Activated CD4-positive, alpha-beta memory T cell treated with anti-CD3 and anti-CD28 coated beads for 36 hours (primary cell): Measurements from ENCODE around the gene MVP. TPM values are rescaled to one million over a fixed set of nuclear protein-coding genes. Genes with fewer than 3 reads are reported as not detected.
A peak's percentile ranks its signal among the peaks of the same experiment; 100 is the strongest.
"Not testable (repeated sequence)": the region's sequence is repeated elsewhere in the genome, so short reads cannot be mapped to it uniquely, and the experiment has no call there.

ENCODE experiments used
- CTCF ChIA-PET: fragments of 350-600 bp; sonication (Branson Sonifier 250); formaldehyde crosslinking; loops from one replicate; lab custom pipeline; 2021; ENCODE audit warnings: antibody characterized with exemption, inconsistent platforms; lab: Charles Lee
- POLR2A ChIA-PET: fragments of 350-600 bp; sonication (Branson Sonifier 250); formaldehyde crosslinking; loops from one replicate; lab custom pipeline; 2021; ENCODE audit warnings: antibody characterized with exemption; lab: Charles Lee
- DNase-seq: peaks from one replicate; pipeline ENCODE4 v3.0.0-alpha.2; 2020
- H3K27ac Mint-ChIP-seq: one replicate; pipeline ENCODE4 v1.8.0; 2021; ENCODE audit warnings: mixed read lengths
- H3K27me3 Mint-ChIP-seq: one replicate; pipeline ENCODE4 v1.8.0; 2021; ENCODE audit warnings: mixed read lengths
- H3K36me3 Mint-ChIP-seq: one replicate; pipeline ENCODE4 v1.8.0; 2021; ENCODE audit warnings: mixed read lengths
- H3K4me1 Mint-ChIP-seq: one replicate; pipeline ENCODE4 v1.8.0; 2021; ENCODE audit warnings: low read depth, mixed read lengths
- H3K4me3 Mint-ChIP-seq: one replicate; pipeline ENCODE4 v1.8.0; 2021; ENCODE audit warnings: mild to moderate bottlenecking, mixed read lengths
- H3K9me3 Mint-ChIP-seq: one replicate; pipeline ENCODE4 v1.8.0; 2021; ENCODE audit warnings: mixed read lengths
- intact Hi-C: fragments of 100-400 bp; cut with micrococcal nuclease; formaldehyde crosslinking; loops from one replicate; pipeline ENCODE4 v1.15.1; 2023
- total RNA-seq, 2 experiments: library from RNA; stranded (reverse); gene quantifications; one replicate each; pipeline ENCODE4 v1.2.3, GENCODE V29; 2021

The MVP gene
- total RNA-seq, 2 experiments from 2014 or later: 149 to 156 TPM

- CTCF ChIA-PET: interaction anchor here (1.0 kb wide), 1 partner anchor 13 kb away, joined by 3 read pairs; the partner anchor contains the start of gene CDIPT
- Mint-ChIP-seq H3K4me3 (peak overlapping the region; percentile 57), H3K27ac (no peak overlapping the region), H3K4me1 (peaks cover 16% of the 10 kb centered on the region), H3K36me3 (no peaks in the 10 kb centered on the region), H3K9me3 (no peaks in the 10 kb centered on the region), H3K27me3 (peaks cover 19% of the 10 kb centered on the region)
- no peak for DNase-seq
- intact Hi-C loops: no loop called here
- POLR2A ChIA-PET: no interaction called here
Measured at GRCh38 chr16:29876217-29876593, 55.9 kb downstream of the MVP start.

- no peak overlapping the region for H3K27ac Mint-ChIP-seq
- intact Hi-C loops: no loop called here
- H3K36me3 Mint-ChIP-seq: no peaks in the 10 kb centered on the region
- H3K4me1 Mint-ChIP-seq: peaks cover 16% of the 10 kb centered on the region
- H3K27me3 Mint-ChIP-seq: peaks cover 19% of the 10 kb centered on the region
- peak; percentile 51 for DNase-seq
- POLR2A ChIA-PET: no interaction called here
- no peaks in the 10 kb centered on the region for H3K9me3 Mint-ChIP-seq
- H3K4me3 Mint-ChIP-seq: peak overlapping the region; percentile 57
- CTCF ChIA-PET: interaction anchor here (1.4 kb wide), 1 partner anchor 155 kb away, joined by 6 read pairs; no protein-coding TSS in a partner anchor
Measured at GRCh38 chr16:29876594-29877249, 56.5 kb downstream of the MVP start.

GRCh38 chr16:29877266-29877961 lies 57.2 kb downstream of the MVP start:
- POLR2A ChIA-PET: interaction anchor here (0.8 kb wide), 1 partner anchor 13 kb away, joined by 3 read pairs; no protein-coding TSS in a partner anchor
- peaks cover 19% of the 10 kb centered on the region for H3K27me3 Mint-ChIP-seq
- CTCF ChIA-PET: interaction anchor here (1.4 kb wide), 2 partner anchors 13 to 155 kb away, joined by 3 to 6 read pairs; no protein-coding TSS in a partner anchor
- DNase-seq: peak; percentile 82
- no peaks in the 10 kb centered on the region for H3K9me3 Mint-ChIP-seq
- H3K4me3 Mint-ChIP-seq: peak overlapping the region; percentile 57
- H3K4me1 Mint-ChIP-seq: peaks cover 16% of the 10 kb centered on the region
- H3K27ac Mint-ChIP-seq: no peak overlapping the region
- intact Hi-C loops: no loop called here
- no peaks in the 10 kb centered on the region for H3K36me3 Mint-ChIP-seq

- DNase-seq: no peak
- CTCF ChIA-PET: interaction anchor here (1.4 kb wide), 2 partner anchors 14 to 154 kb away, joined by 3 to 6 read pairs; no protein-coding TSS in a partner anchor
- POLR2A ChIA-PET: interaction anchor here (0.8 kb wide), 1 partner anchor 14 kb away, joined by 3 read pairs; no protein-coding TSS in a partner anchor
- H3K4me3 Mint-ChIP-seq: no peak overlapping the region
- H3K36me3 Mint-ChIP-seq: no peaks in the 10 kb centered on the region
- H3K27me3 Mint-ChIP-seq: peaks cover 19% of the 10 kb centered on the region
- H3K27ac Mint-ChIP-seq: no peak overlapping the region
- H3K4me1 Mint-ChIP-seq: peaks cover 16% of the 10 kb centered on the region
- H3K9me3 Mint-ChIP-seq: no peaks in the 10 kb centered on the region
- intact Hi-C loops: no loop called here
Measured at GRCh38 chr16:29878172-29878571, 57.9 kb downstream of the MVP start.

GRCh38 chr16:29881050-29881449 lies 60.8 kb downstream of the MVP start:
- H3K27me3 Mint-ChIP-seq: peaks cover 15% of the 10 kb centered on the region
- H3K36me3 Mint-ChIP-seq: no peaks in the 10 kb centered on the region
- POLR2A ChIA-PET: no interaction called here
- no peak for DNase-seq
- H3K27ac Mint-ChIP-seq: no peak overlapping the region
- peaks cover 14% of the 10 kb centered on the region for H3K4me1 Mint-ChIP-seq
- intact Hi-C loops: no loop called here
- H3K4me3 Mint-ChIP-seq: no peak overlapping the region
- CTCF ChIA-PET: no interaction called here
- no peaks in the 10 kb centered on the region for H3K9me3 Mint-ChIP-seq

- Mint-ChIP-seq H3K27ac (no peak overlapping the region), H3K27me3 (no peaks in the 10 kb centered on the region), H3K9me3 (no peaks in the 10 kb centered on the region), H3K4me1 (no peaks in the 10 kb centered on the region), H3K36me3 (no peaks in the 10 kb centered on the region), H3K4me3 (no peak overlapping the region)
- DNase-seq: no peak
- CTCF ChIA-PET: interaction anchor here (1.0 kb wide), 1 partner anchor 36 kb away, joined by 4 read pairs; no protein-coding TSS in a partner anchor
- intact Hi-C loops: no loop called here
- POLR2A ChIA-PET: no interaction called here
Measured at GRCh38 chr16:29883987-29884386, 63.7 kb downstream of the MVP start.

GRCh38 chr16:29889372-29889771 lies 69.1 kb downstream of the MVP start:
- CTCF ChIA-PET: interaction anchor here (0.7 kb wide), 1 partner anchor 41 kb away, joined by 3 read pairs; no protein-coding TSS in a partner anchor
- DNase-seq: not testable (repeated sequence)

GRCh38 chr16:29891525-29892457 lies 71.5 kb downstream of the MVP start:
- H3K27ac Mint-ChIP-seq: no peak overlapping the region
- POLR2A ChIA-PET: no interaction called here
- CTCF ChIA-PET: no interaction called here
- no peaks in the 10 kb centered on the region for H3K27me3 Mint-ChIP-seq
- no peaks in the 10 kb centered on the region for H3K9me3 Mint-ChIP-seq
- H3K4me3 Mint-ChIP-seq: no peak overlapping the region
- H3K36me3 Mint-ChIP-seq: no peaks in the 10 kb centered on the region
- DNase-seq: no peak
- intact Hi-C loops: no loop called here
- no peaks in the 10 kb centered on the region for H3K4me1 Mint-ChIP-seq

More at GRCh38 chr16:29889372-29889771, 69.1 kb downstream of the MVP start:
- H3K27me3 Mint-ChIP-seq, H3K4me1 Mint-ChIP-seq, POLR2A ChIA-PET, H3K27ac Mint-ChIP-seq, H3K9me3 Mint-ChIP-seq, intact Hi-C loops, H3K4me3 Mint-ChIP-seq, H3K36me3 Mint-ChIP-seq: not testable (repeated sequence)

- no peaks in the 10 kb centered on the region for H3K9me3 Mint-ChIP-seq
- no peaks in the 10 kb centered on the region for H3K36me3 Mint-ChIP-seq
- H3K27ac Mint-ChIP-seq: no peak overlapping the region
- peaks cover 3% of the 10 kb centered on the region for H3K27me3 Mint-ChIP-seq
- POLR2A ChIA-PET: no interaction called here
- H3K4me3 Mint-ChIP-seq: no peak overlapping the region
- CTCF ChIA-PET: no interaction called here
- DNase-seq: no peak
- no peaks in the 10 kb centered on the region for H3K4me1 Mint-ChIP-seq
- intact Hi-C loops: no loop called here
Measured at GRCh38 chr16:29892458-29892813, 72.2 kb downstream of the MVP start.

- no peaks in the 10 kb centered on the region for H3K4me1 Mint-ChIP-seq
- intact Hi-C loops: no loop called here
- H3K27ac Mint-ChIP-seq: no peak overlapping the region
- no peak for DNase-seq
- ChIA-PET POLR2A (no interaction called here), CTCF (interaction anchor here (0.9 kb wide), 1 partner anchor 45 kb away, joined by 5 read pairs; no protein-coding TSS in a partner anchor)
- H3K27me3 Mint-ChIP-seq: peaks cover 13% of the 10 kb centered on the region
- no peaks in the 10 kb centered on the region for H3K9me3 Mint-ChIP-seq
- H3K4me3 Mint-ChIP-seq: no peak overlapping the region
- H3K36me3 Mint-ChIP-seq: no peaks in the 10 kb centered on the region
Measured at GRCh38 chr16:29893553-29893952, 73.3 kb downstream of the MVP start.

- H3K4me3 Mint-ChIP-seq: no peak overlapping the region
- no peaks in the 10 kb centered on the region for H3K9me3 Mint-ChIP-seq
- H3K36me3 Mint-ChIP-seq: no peaks in the 10 kb centered on the region
- H3K27ac Mint-ChIP-seq: no peak overlapping the region
- peaks cover 16% of the 10 kb centered on the region for H3K27me3 Mint-ChIP-seq
- CTCF ChIA-PET: no interaction called here
- POLR2A ChIA-PET: no interaction called here
- DNase-seq: no peak
- intact Hi-C loops: no loop called here
- H3K4me1 Mint-ChIP-seq: no peaks in the 10 kb centered on the region
Measured at GRCh38 chr16:29894352-29894751, 74.1 kb downstream of the MVP start.
